ENCODE data around the gene SPARC.

- no peak for TF ChIP-seq PATZ1 (CRISPR knock-in tag; IDR thresholded peaks at IDR 0.05; ENCODE audit: borderline replicate concordance)
- no peak for TF ChIP-seq CREB5 (CRISPR knock-in tag; IDR thresholded peaks at IDR 0.05; ENCODE audit: low read depth)
- TF ChIP-seq RARB (CRISPR knock-in tag; IDR thresholded peaks at IDR 0.05) = no peak
- TF ChIP-seq SNAI2 (CRISPR knock-in tag; IDR thresholded peaks at IDR 0.05) = no peak
- no peak for TF ChIP-seq GLIS3 (CRISPR knock-in tag; IDR thresholded peaks at IDR 0.05)
- TF ChIP-seq CSRNP3 (CRISPR knock-in tag; IDR thresholded peaks at IDR 0.05) = no peak
- TF ChIP-seq ARNTL (CRISPR knock-in tag; IDR thresholded peaks at IDR 0.05; ENCODE audit: borderline replicate concordance, low read depth) = no peak
- no peak for TF ChIP-seq ESRRG (CRISPR knock-in tag; IDR thresholded peaks at IDR 0.05)
- TF ChIP-seq ISL1 (CRISPR knock-in tag; IDR thresholded peaks at IDR 0.05) = 0 out of 2 replicates have a peak, but pooled peaks have one; percentile 5
- no peak for TF ChIP-seq ZFP30 (CRISPR knock-in tag; IDR thresholded peaks at IDR 0.05)
- no peak for TF ChIP-seq PPARA (CRISPR knock-in tag; IDR thresholded peaks at IDR 0.05; ENCODE audit: borderline replicate concordance)
- TF ChIP-seq OSR1 (CRISPR knock-in tag; IDR thresholded peaks at IDR 0.05) = no peak
Measured at GRCh38 chr5:151670083-151670686, 16.5 kb downstream of the SPARC start.
